Measurements from ENCODE around the gene ANKRD55. TPM values are rescaled to one million over a fixed set of nuclear protein-coding genes. Genes with fewer than 3 reads are reported as not detected.
"Not testable (repeated sequence)": the region's sequence is repeated elsewhere in the genome, so short reads cannot be mapped to it uniquely, and the experiment has no call there.

The ANKRD55 gene
- total RNA-seq, 2 experiments from 2014 or later: 2.2 to 2.6 TPM

DNA sequence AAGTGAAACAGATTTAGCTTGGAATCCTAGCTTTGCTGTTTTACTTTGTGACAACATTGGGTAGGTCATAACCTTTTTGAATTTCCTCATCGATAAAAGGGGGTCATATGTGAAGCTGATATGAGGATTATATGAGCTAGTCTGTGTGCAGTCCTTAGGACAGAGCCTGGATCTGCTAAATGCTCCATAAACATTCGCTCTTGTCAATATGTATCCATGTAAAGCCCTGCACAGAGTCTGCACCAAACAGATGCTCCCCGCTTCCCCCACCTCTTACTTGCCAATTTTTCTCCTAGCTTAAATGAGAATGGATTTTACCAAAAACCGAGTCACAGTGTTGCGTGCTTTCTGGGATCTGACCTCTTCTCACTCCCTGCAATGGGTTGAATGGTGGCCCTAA is 5.4 kb downstream of the ANKRD55 start:
- intact Hi-C loops (cut with micrococcal nuclease): no loop called here
- POLR2A ChIA-PET: no interaction called here
- H3K9me3 Mint-ChIP-seq: peaks cover 21% of the 10 kb centered on the region
- H3K4me1 Mint-ChIP-seq (ENCODE audit: low read depth): peaks cover 21% of the 10 kb centered on the region
- no peak overlapping the region for H3K27ac Mint-ChIP-seq
- no peak overlapping the region for H3K4me3 Mint-ChIP-seq
- DNase-seq: no peak
- no peaks in the 10 kb centered on the region for H3K27me3 Mint-ChIP-seq
- no peaks in the 10 kb centered on the region for H3K36me3 Mint-ChIP-seq
- CTCF ChIA-PET: interaction anchor here (1.0 kb wide), 1 partner anchor 611 kb away, joined by 4 read pairs; no protein-coding TSS in a partner anchor

DNA sequence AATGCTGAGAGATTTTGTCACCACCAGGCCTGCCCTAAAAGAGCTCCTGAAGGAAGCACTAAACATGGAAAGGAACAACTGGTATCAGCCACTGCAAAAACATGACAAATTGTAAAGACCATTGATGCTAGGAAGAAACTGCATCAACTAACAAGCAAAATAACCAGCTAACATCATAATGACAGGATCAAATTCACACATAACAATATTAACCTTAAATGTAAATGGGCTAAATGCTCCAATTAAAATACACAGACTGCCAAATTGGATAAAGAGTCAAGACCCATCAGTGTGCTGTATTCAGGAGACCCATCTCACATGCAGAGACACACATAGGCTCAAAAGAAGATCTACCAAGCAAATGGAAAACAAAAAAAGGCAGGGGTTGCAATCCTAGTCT is 9.8 kb downstream of the ANKRD55 start:
- Mint-ChIP-seq H3K36me3 (peaks cover 18% of the 10 kb centered on the region), H3K4me1 (ENCODE audit: low read depth) (peaks cover 37% of the 10 kb centered on the region), H3K9me3 (peaks cover 46% of the 10 kb centered on the region)
- intact Hi-C loops (cut with micrococcal nuclease); DNase-seq; POLR2A ChIA-PET; CTCF ChIA-PET; H3K27me3 Mint-ChIP-seq; H3K27ac Mint-ChIP-seq; H3K4me3 Mint-ChIP-seq: not testable (repeated sequence)

DNA sequence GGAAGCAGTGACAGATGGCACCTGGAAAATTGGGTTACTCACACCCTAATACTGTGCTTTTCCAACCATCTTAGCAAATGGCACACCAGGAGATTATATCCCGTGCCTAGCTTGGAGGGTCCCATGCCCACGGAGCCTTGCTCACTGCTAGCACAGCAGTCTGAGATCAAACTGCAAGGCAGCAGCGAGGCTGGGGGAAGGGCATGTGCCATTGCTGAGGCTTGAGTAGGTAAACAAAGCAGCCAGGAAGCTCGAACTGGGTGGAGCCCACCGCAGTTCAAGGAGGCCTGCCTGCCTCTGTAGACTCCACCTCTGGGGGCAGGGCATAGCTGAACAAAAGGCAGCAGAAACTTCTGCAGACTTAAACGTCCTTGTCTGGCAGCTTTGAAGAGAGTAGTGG is 11.5 kb downstream of the ANKRD55 start:
- H3K27ac Mint-ChIP-seq; CTCF ChIA-PET; intact Hi-C loops (cut with micrococcal nuclease); H3K4me3 Mint-ChIP-seq; H3K27me3 Mint-ChIP-seq; POLR2A ChIA-PET; DNase-seq: not testable (repeated sequence)
- H3K4me1 Mint-ChIP-seq (ENCODE audit: low read depth): peaks cover 35% of the 10 kb centered on the region
- peaks cover 22% of the 10 kb centered on the region for H3K36me3 Mint-ChIP-seq
- H3K9me3 Mint-ChIP-seq: peaks cover 51% of the 10 kb centered on the region

DNA sequence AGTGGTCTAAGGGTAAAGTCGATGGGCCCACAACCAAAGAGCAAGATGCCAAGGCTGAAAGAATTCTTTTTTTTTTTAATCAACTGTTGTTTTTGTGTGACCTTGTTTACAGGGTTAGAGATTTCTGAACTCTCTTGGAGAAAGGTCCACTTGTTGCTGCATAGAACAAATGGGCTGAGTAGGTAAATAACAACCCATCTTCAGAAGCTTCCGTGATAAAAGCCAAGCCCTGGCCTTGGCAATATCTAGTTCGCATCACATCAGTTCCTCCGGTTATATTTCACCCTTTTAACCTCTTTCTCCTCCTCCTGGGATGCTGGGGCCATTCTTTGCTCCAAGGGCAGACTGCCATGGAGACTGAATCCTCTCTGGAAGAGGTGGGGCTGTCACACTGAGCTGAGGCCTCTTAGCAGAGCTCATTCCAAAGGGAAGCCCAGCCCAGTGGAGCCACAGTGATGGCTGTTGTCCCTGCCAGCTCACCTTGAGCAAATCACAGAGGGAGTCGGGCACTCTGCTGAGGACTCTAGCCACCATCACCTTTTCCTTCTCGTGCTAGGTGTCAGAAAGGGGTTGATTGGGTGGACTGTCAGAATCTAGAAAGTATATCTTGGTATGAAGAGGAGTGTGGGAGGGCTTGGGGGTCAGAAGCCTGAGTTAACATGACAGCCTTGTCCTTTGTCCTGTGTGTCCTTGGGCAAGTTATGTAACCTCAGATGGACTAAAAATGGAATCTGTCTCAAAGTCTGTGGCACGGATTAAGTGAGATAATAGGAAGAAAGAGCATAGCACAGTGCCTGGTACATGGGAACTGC is 17.9 kb downstream of the ANKRD55 start:
- CTCF ChIA-PET: interaction anchor here (2.4 kb wide), 1 partner anchor 14 kb away, joined by 6 read pairs; no protein-coding TSS in a partner anchor
- intact Hi-C loops (cut with micrococcal nuclease): no loop called here
- no peaks in the 10 kb centered on the region for H3K27me3 Mint-ChIP-seq

DNA sequence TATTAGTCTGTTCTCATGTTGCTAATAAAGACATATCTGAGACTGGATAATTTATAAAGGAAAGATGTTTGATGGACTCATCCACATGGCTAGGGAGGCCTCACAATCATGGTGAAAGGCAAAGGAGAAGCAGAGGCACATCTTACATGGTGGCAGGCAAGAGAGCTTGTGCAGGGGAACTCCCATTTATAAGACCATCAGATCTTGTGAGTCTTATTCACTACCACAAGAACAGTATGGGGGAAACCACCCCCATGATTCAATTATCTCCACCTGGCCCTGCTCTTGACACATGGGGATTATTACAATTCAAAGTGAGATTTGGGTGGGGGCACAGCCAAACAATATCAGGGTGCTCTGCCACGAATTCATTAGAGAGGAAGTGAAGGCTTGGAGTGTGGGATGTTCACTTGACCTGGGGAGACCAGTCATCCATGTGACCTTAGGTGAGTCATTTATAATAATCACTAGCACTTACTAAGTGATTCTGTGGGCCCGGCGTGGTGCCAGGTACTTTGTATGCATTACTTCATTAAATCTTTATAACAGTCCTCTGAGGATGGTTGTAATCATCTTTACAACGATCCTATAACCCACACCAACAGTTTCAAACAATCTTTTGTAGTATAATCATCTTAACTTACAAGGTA is 19.1 kb downstream of the ANKRD55 start:
- DNase-seq; CTCF ChIA-PET; POLR2A ChIA-PET; H3K27me3 Mint-ChIP-seq; H3K27ac Mint-ChIP-seq; H3K4me3 Mint-ChIP-seq; intact Hi-C loops (cut with micrococcal nuclease); H3K4me1 Mint-ChIP-seq (ENCODE audit: low read depth): not testable (repeated sequence)
- H3K36me3 Mint-ChIP-seq: peaks cover 14% of the 10 kb centered on the region
- H3K9me3 Mint-ChIP-seq: peaks cover 24% of the 10 kb centered on the region

More for the DNA sequence above, 17.9 kb downstream of the ANKRD55 start:
- no peak for DNase-seq
- POLR2A ChIA-PET: no interaction called here
- H3K4me3 Mint-ChIP-seq: no peak overlapping the region
- peaks cover 10% of the 10 kb centered on the region for H3K4me1 Mint-ChIP-seq (ENCODE audit: low read depth)
- peaks cover 30% of the 10 kb centered on the region for H3K9me3 Mint-ChIP-seq
- H3K36me3 Mint-ChIP-seq: peaks cover 19% of the 10 kb centered on the region
- H3K27ac Mint-ChIP-seq: no peak overlapping the region

DNA sequence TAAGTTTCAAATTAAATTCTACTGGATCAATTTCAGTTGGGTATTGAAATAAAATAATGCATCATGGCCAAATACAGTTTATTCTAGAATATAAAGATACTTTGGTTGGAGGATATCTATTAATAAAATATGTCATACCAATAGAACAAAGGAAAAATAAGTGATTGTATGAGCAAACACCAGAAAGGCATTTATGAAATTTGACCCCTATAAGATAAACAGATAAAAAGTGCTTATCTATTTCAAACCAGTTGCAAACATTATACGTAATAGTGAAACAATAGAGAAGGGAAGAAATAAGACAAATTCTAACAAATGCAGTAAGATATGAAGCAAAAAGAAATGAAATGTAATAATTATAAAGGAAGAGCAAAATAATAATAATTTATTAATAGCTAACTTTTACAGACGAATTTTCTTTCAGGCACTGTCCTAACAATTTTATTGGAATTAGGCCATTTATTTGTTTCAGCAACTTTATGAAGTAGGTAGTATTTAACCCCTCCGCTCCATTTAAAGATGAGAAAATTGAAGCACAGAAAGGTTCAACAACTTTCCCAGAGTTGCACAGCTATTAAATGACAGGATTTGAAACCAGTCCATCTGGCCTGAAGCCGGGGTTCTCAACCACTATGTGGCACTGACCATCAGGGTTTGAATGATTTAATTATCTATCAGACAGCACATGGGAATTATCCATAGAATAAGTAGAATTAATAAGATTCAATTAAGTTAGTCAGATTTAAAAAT is 20.8 kb downstream of the ANKRD55 start:
- intact Hi-C loops (cut with micrococcal nuclease): no loop called here
- no peak overlapping the region for H3K27ac Mint-ChIP-seq
- ChIA-PET POLR2A (no interaction called here), CTCF (no interaction called here)
- no peaks in the 10 kb centered on the region for H3K27me3 Mint-ChIP-seq
- peaks cover 5% of the 10 kb centered on the region for H3K4me1 Mint-ChIP-seq (ENCODE audit: low read depth)
- DNase-seq: no peak
- H3K36me3 Mint-ChIP-seq: peaks cover 14% of the 10 kb centered on the region
- no peak overlapping the region for H3K4me3 Mint-ChIP-seq
- H3K9me3 Mint-ChIP-seq: peaks cover 24% of the 10 kb centered on the region

DNA sequence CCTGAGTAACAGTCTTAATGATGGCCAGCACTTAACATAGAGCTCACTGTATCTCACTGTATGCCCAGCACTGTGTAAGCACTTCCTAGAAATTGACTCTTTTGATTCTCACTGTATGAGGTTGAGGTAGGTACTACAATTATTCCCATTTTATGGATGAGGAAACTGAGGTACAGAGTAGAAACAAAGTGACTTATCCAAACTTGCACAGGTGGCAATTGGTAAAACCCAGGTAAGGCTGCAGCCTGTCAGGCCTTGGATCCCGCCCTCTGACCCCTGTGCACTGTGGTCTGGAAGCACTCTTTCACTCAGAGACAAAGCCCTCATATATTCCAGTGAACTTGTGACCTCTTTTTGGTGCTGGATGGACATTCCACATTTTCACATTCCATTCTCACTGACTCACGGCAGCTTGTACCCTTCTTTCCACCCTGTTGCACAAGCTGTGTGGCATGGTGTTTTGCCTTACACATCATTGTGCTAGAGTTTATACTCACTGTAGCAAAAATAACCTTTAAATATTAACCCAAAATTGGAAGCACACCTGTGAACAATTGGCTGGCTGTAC is 21.7 kb downstream of the ANKRD55 start:
- POLR2A ChIA-PET: no interaction called here
- H3K36me3 Mint-ChIP-seq: peaks cover 9% of the 10 kb centered on the region
- H3K4me1 Mint-ChIP-seq (ENCODE audit: low read depth): peaks cover 4% of the 10 kb centered on the region
- H3K9me3 Mint-ChIP-seq: peaks cover 16% of the 10 kb centered on the region
- H3K27ac Mint-ChIP-seq: no peak overlapping the region
- no peaks in the 10 kb centered on the region for H3K27me3 Mint-ChIP-seq
- intact Hi-C loops (cut with micrococcal nuclease): no loop called here
- CTCF ChIA-PET: no interaction called here
- no peak overlapping the region for H3K4me3 Mint-ChIP-seq
- DNase-seq: no peak

DNA sequence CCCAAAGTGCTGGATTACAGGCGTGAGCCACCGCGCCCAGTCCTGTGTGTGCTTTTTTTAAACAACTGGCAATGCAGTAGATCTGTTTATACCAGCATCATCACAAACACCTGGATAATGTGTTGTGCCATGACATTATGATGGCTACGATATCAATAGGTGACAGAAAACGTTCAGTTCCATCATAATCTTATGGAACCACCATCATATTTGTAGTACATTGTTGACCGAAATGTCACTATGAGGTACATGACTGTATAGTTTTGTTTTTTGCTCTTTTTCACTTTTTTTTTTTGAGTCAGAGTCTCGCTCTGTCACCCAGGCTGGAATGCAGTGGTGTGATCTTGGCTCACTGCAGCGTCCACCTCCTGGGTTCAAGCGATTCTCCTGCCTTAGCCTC is 24.4 kb downstream of the ANKRD55 start:
- CTCF ChIA-PET: interaction anchor here (0.7 to 1.4 kb wide), 2 partner anchors 7 to 115 kb away, joined by 3 read pairs; no protein-coding TSS in a partner anchor
- Mint-ChIP-seq H3K36me3 (peaks cover under 1% of the 10 kb centered on the region), H3K9me3 (peaks cover 12% of the 10 kb centered on the region), H3K27me3 (no peaks in the 10 kb centered on the region), H3K4me1 (ENCODE audit: low read depth) (no peaks in the 10 kb centered on the region), H3K27ac (no peak overlapping the region), H3K4me3 (no peak overlapping the region)
- no peak for DNase-seq
- POLR2A ChIA-PET: no interaction called here
- intact Hi-C loops (cut with micrococcal nuclease): no loop called here

DNA sequence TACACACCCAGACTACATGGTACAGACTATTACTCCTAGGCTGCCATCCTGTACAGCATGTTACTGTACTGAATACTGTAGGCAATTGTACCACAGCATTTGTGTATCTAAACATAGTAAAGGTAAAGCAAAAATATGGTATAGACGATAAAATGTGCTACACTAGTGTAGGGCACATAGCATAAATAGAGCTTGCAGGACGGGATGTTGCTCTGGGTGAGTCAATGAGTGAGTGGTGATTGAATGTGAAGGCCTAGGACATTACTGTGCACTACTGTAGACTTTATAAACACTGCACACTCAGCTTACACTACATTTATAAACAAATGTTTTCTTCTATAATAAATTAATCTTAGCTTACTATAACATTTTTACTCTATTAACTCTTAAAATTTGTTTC is 25.6 kb downstream of the ANKRD55 start:
- Mint-ChIP-seq H3K27me3 (no peaks in the 10 kb centered on the region), H3K9me3 (peaks cover 7% of the 10 kb centered on the region), H3K36me3 (no peaks in the 10 kb centered on the region), H3K4me1 (ENCODE audit: low read depth) (peaks cover 2% of the 10 kb centered on the region), H3K27ac (no peak overlapping the region), H3K4me3 (no peak overlapping the region)
- POLR2A ChIA-PET: no interaction called here
- CTCF ChIA-PET: no interaction called here
- intact Hi-C loops (cut with micrococcal nuclease): no loop called here
- DNase-seq: no peak

DNA sequence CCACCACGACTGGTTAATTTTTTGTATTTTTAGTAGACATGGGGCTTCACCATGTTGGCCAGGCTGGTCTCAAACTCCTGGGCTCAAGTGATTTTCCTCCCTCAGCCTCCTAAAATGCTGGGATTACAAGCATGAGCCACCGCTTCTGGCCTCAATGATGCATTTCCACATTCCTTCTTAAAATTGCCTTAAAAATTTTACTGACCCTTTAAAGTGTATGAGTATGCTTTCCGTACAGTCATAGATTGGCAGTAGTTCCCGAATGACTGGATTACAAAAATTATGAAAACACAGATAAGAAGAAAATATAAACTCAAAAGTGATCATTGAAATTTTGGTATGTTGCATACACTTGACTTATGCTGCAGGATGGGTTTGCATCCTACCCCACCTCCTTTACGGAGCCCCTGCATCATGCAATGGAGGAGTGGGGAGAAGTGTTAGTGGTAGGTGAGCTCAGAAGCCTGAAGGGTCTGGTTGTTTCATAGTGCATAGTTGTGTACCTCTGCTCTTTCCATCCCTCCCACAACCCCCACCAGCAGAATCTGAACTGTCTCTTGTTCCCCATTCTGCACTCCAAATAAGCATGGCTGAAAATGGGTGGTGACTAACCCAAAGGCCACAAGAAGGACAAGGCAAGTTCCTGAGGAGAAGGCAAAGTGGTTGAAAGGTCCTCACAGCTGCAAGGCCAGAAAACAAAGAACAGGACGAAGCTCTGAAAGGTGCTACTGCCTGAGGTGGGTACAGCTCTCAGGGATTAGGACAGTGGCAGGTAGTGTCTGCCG is 26.8 kb downstream of the ANKRD55 start:
- intact Hi-C loops (cut with micrococcal nuclease): no loop called here
- peaks cover 10% of the 10 kb centered on the region for H3K4me1 Mint-ChIP-seq (ENCODE audit: low read depth)
- H3K9me3 Mint-ChIP-seq: peaks cover 7% of the 10 kb centered on the region
- ChIA-PET POLR2A (no interaction called here), CTCF (no interaction called here)
- no peaks in the 10 kb centered on the region for H3K36me3 Mint-ChIP-seq
- no peaks in the 10 kb centered on the region for H3K27me3 Mint-ChIP-seq
- no peak overlapping the region for H3K4me3 Mint-ChIP-seq
- peak overlapping the region; percentile 51 for H3K27ac Mint-ChIP-seq
- no peak for DNase-seq

DNA sequence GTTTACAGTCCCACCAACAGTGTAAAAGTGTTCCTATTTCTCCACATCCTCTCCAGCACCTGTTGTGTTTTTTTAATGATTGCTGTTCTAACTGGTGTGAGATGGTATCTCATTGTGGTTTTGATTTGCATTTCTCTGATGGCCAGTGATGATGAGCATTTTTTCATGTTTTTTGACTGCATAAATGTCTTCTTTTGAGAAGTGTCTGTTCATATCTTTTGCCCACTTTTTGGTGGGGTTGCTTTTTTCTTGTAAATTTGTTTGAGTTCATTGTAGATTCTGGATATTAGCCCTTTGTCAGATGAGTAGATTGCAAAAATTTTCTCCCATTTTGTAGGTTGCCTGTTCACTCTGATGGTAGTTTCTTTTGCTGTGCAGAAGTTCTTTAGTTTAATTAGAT is 29.2 kb downstream of the ANKRD55 start:
- H3K27me3 Mint-ChIP-seq, CTCF ChIA-PET, H3K9me3 Mint-ChIP-seq, H3K27ac Mint-ChIP-seq, H3K36me3 Mint-ChIP-seq, DNase-seq, POLR2A ChIA-PET, H3K4me3 Mint-ChIP-seq: not testable (repeated sequence)
- intact Hi-C loops (cut with micrococcal nuclease): loop anchor here (5.0 kb wide), 1 partner anchor 112 kb away; no protein-coding TSS in a partner anchor
- H3K4me1 Mint-ChIP-seq (ENCODE audit: low read depth): peaks cover 18% of the 10 kb centered on the region

Data from activated CD4-positive, alpha-beta memory T cell treated with anti-CD3 and anti-CD28 coated beads for 36 hours (primary cell).